SK-N-SH treated with all-trans-retinoic acid at 6 μM for 48 hours (cell line): Measurements from ENCODE around the gene CACNB4.

Experiments used
- ATAC-seq: fragments of 200-7000 bp; cut with Tn5 transposase; 3 replicates; pipeline ENCODE4 v1.9.1; 2020; ENCODE audit warnings: mild to moderate bottlenecking, moderate library complexity
- ARNTL ChIP-seq: fragments of 450-650 bp; formaldehyde crosslinking; IDR thresholded peaks from 2 replicates; pipeline ENCODE4 v1.5.0; 2020; ENCODE audit warnings: low read depth, mild to moderate bottlenecking, moderate library complexity, borderline replicate concordance
- BACH2 ChIP-seq: fragments of 250-450 bp; sonication (Bioruptor Pico); IDR thresholded peaks from 2 replicates; pipeline ENCODE4 v1.9.0; 2021; ENCODE audit warnings: mild to moderate bottlenecking, borderline replicate concordance
- CSDC2 ChIP-seq: fragments of 250-450 bp; sonication (Bioruptor Pico); IDR thresholded peaks from 2 replicates; pipeline ENCODE4 v1.5.0; 2020; ENCODE audit warnings: mild to moderate bottlenecking, moderate library complexity
- ESRRG ChIP-seq: fragments of 250-450 bp; sonication (Bioruptor Pico); IDR thresholded peaks from 2 replicates; pipeline ENCODE4 v1.6.1; 2021; ENCODE audit warnings: mild to moderate bottlenecking
- ISL1 ChIP-seq: fragments of 250-450 bp; sonication (Bioruptor Pico); IDR thresholded peaks from 2 replicates; pipeline ENCODE4 v2.1.2; 2022; ENCODE audit warnings: mild to moderate bottlenecking, moderate library complexity
- OSR1 ChIP-seq: fragments of 250-450 bp; sonication (Bioruptor Pico); IDR thresholded peaks from 2 replicates; pipeline ENCODE4 v1.8.0; 2022; ENCODE audit warnings: moderate library complexity, mild to moderate bottlenecking, inconsistent platforms
- POU6F1 ChIP-seq: fragments of 250-450 bp; sonication (Bioruptor Pico); IDR thresholded peaks from 2 replicates; pipeline ENCODE4 v1.8.0; 2021; ENCODE audit warnings: low read depth, mild to moderate bottlenecking, moderate library complexity, borderline replicate concordance
- PPARA ChIP-seq: fragments of 250-450 bp; sonication (Bioruptor Pico); IDR thresholded peaks from 2 replicates; pipeline ENCODE4 v1.5.0; 2020; ENCODE audit warnings: mild to moderate bottlenecking, borderline replicate concordance
- RARB ChIP-seq: fragments of 250-450 bp; sonication (Bioruptor Pico); IDR thresholded peaks from 2 replicates; pipeline ENCODE4 v1.8.0; 2021; ENCODE audit warnings: mild to moderate bottlenecking, moderate library complexity
- SNAI2 ChIP-seq: fragments of 250-450 bp; sonication (Bioruptor Pico); IDR thresholded peaks from 2 replicates; pipeline ENCODE4 v1.5.0; 2020; ENCODE audit warnings: mild to moderate bottlenecking, moderate library complexity
- TOX ChIP-seq: fragments of 250-450 bp; sonication (Bioruptor Pico); IDR thresholded peaks from 2 replicates; pipeline ENCODE4 v1.8.0; 2021; ENCODE audit warnings: mild to moderate bottlenecking, moderate library complexity, borderline replicate concordance
- TSHZ2 ChIP-seq: fragments of 250-450 bp; sonication (Bioruptor Pico); IDR thresholded peaks from 2 replicates; pipeline ENCODE4 v1.5.0; 2020; ENCODE audit warnings: mild to moderate bottlenecking, moderate library complexity
- ZC3H10 ChIP-seq: fragments of 250-450 bp; sonication (Bioruptor Pico); IDR thresholded peaks from 2 replicates; pipeline ENCODE4 v1.5.1; 2021; ENCODE audit warnings: mild to moderate bottlenecking, moderate library complexity
- ZFP3 ChIP-seq: fragments of 250-450 bp; sonication (Bioruptor Pico); IDR thresholded peaks from 2 replicates; pipeline ENCODE4 v1.5.0; 2020; ENCODE audit warnings: mild to moderate bottlenecking, moderate library complexity
- ZFP30 ChIP-seq: fragments of 450-650 bp; formaldehyde crosslinking; IDR thresholded peaks from 2 replicates; pipeline ENCODE4 v1.5.0; 2022; ENCODE audit warnings: mild to moderate bottlenecking, moderate library complexity
- ZNF565 ChIP-seq: fragments of 450-650 bp; formaldehyde crosslinking; conservative IDR thresholded peaks from 2 replicates; pipeline ENCODE4 v1.5.0; 2020; ENCODE audit warnings: low read depth, mild to moderate bottlenecking, moderate library complexity
- ZNF70 ChIP-seq: fragments of 450-650 bp; formaldehyde crosslinking; IDR thresholded peaks from 2 replicates; pipeline ENCODE4 v1.5.0; 2020; ENCODE audit warnings: mild to moderate bottlenecking, moderate library complexity
- TF ChIP-seq, protein P1 (sequence below): fragments of 250-450 bp; sonication (Bioruptor Pico); IDR thresholded peaks from 2 replicates; pipeline ENCODE4 v1.5.1; 2021; ENCODE audit warnings: mild to moderate bottlenecking, moderate library complexity

Gene CACNB4

DNA sequence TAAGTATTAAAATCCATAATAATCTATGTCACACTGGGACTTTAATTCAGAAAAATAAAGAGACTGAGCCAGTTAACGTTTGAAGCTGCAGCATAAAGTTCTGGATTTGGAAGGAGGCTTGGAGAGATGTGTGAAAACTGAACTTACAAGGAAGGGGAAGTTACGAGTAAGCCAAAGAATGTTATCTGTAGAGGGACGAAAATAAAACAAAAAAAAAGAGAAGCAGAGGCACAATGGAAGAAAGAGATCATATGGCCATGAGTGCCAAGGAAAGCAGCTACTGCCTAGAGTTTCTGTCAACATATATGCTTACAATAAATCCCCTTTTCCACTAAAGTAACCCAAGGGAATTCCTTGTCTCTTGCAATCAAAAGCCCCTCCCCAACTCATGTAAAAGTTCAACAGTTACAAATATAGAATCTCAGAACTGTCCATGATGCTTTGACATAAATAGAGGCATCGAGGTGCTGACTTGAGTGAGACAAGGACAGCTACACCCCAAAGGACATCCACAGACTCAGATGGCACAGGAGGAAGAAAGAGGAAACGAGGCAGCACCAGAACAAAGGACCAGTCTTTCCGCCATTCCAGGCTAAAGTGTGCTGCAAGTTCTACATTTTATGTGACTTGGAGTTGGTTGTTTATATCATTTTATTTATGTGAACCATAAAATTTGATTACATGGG lies 254.5 kb downstream of the CACNB4 start:
- ATAC-seq = no peak
- TF ChIP-seq ZFP3 (CRISPR knock-in tag) = no peak
- TF ChIP-seq ZNF70 (CRISPR knock-in tag) = no peak
- no peak for TF ChIP-seq RARB (CRISPR knock-in tag)
- TF ChIP-seq CSDC2 (CRISPR knock-in tag) = no peak
- no peak for TF ChIP-seq ZNF565
- no peak for TF ChIP-seq PPARA
- TF ChIP-seq ZFP30 = no peak
- TF ChIP-seq TOX (CRISPR knock-in tag) = no peak
- no peak for TF ChIP-seq TSHZ2
- TF ChIP-seq POU6F1 (CRISPR knock-in tag) = no peak
- TF ChIP-seq ARNTL (CRISPR knock-in tag) = no peak
- TF ChIP-seq OSR1 = no peak
- no peak for TF ChIP-seq BACH2 (CRISPR knock-in tag)
- TF ChIP-seq ISL1 = no peak
- no peak for TF ChIP-seq ESRRG (CRISPR knock-in tag)

DNA sequence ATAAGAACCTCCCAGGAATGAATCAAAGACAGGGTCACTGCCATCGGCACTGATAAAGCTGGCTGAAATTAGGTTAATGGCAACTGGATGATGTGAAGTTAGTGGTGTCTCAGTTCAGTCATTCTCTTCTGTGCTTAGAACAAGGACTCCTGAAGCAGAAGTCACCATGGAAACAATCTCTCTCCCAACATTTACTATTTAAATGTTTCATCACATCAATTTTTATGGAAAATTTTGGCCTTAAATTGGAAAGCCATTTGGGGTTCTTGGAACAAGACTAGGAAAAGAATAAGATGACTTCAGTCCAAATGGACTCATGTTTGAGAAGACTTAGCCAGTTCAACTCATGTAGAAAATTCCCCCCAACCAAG lies 255.2 kb downstream of the CACNB4 start:
- TF ChIP-seq TOX (CRISPR knock-in tag) = no peak
- no peak for TF ChIP-seq ESRRG (CRISPR knock-in tag)
- no peak for TF ChIP-seq CSDC2 (CRISPR knock-in tag)
- no peak for TF ChIP-seq POU6F1 (CRISPR knock-in tag)
- no peak for TF ChIP-seq ZC3H10 (CRISPR knock-in tag)
- no peak for TF ChIP-seq SNAI2
- no peak for TF ChIP-seq PPARA
- no peak for TF ChIP-seq ARNTL (CRISPR knock-in tag)
- no peak for TF ChIP-seq ZNF70 (CRISPR knock-in tag)
- ATAC-seq = no peak

- TF ChIP-seq ARNTL (CRISPR knock-in tag) (no peak), ZFP3 (CRISPR knock-in tag) (no peak), ISL1 (no peak), ZFP30 (no peak), OSR1 (no peak), ESRRG (CRISPR knock-in tag) (no peak), CSDC2 (CRISPR knock-in tag) (no peak), TOX (CRISPR knock-in tag) (no peak), ZC3H10 (CRISPR knock-in tag) (no peak), BACH2 (CRISPR knock-in tag) (no peak), RARB (CRISPR knock-in tag) (no peak), PPARA (no peak)
- TF ChIP-seq, protein P1, sequence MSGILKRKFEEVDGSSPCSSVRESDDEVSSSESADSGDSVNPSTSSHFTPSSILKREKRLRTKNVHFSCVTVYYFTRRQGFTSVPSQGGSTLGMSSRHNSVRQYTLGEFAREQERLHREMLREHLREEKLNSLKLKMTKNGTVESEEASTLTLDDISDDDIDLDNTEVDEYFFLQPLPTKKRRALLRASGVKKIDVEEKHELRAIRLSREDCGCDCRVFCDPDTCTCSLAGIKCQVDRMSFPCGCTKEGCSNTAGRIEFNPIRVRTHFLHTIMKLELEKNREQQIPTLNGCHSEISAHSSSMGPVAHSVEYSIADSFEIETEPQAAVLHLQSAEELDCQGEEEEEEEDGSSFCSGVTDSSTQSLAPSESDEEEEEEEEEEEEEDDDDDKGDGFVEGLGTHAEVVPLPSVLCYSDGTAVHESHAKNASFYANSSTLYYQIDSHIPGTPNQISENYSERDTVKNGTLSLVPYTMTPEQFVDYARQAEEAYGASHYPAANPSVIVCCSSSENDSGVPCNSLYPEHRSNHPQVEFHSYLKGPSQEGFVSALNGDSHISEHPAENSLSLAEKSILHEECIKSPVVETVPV (CRISPR knock-in tag) = no peak
- ATAC-seq = no peak
These were observed 255.8 kb downstream of the CACNB4 start for GRCh38 chr2:151842830-151843690.

DNA sequence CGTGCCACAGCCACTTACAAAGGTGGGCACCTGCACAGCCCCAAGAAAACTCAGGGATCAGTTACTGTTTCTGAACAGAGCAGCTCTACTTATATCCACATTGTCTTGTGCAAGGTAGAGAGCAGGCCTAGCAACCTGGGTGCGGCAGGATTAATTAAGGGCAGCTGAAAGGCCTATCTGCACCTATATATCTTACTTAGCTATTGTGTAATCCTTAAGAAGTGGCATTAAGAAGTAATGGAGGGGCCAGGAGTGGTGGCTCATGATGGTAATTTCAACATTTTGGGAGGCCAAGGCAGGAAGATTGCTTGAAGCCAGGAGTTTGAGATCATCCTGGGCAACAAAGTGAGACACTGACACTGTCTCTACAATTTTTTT lies 257.8 kb downstream of the CACNB4 start:
- TF ChIP-seq BACH2 (CRISPR knock-in tag) (no peak), SNAI2 (no peak), ARNTL (CRISPR knock-in tag) (no peak), ISL1 (no peak), ESRRG (CRISPR knock-in tag) (no peak), ZNF70 (CRISPR knock-in tag) (no peak), CSDC2 (CRISPR knock-in tag) (no peak), OSR1 (no peak), ZFP30 (no peak), ZFP3 (CRISPR knock-in tag) (no peak), PPARA (no peak)
- no peak for ATAC-seq
